ENCODE results near the gene SEPTIN5. TPM values are rescaled to one million over a fixed set of nuclear protein-coding genes. Genes with fewer than 3 reads are reported as not detected.

Gene SEPTIN5
- total and polyA plus RNA-seq, 9 of the 15 experiments (the other 6 are each of a cell fraction or from before 2014, with no cell fraction given), result 0.03 to 195 (median 119) TPM

DNA sequence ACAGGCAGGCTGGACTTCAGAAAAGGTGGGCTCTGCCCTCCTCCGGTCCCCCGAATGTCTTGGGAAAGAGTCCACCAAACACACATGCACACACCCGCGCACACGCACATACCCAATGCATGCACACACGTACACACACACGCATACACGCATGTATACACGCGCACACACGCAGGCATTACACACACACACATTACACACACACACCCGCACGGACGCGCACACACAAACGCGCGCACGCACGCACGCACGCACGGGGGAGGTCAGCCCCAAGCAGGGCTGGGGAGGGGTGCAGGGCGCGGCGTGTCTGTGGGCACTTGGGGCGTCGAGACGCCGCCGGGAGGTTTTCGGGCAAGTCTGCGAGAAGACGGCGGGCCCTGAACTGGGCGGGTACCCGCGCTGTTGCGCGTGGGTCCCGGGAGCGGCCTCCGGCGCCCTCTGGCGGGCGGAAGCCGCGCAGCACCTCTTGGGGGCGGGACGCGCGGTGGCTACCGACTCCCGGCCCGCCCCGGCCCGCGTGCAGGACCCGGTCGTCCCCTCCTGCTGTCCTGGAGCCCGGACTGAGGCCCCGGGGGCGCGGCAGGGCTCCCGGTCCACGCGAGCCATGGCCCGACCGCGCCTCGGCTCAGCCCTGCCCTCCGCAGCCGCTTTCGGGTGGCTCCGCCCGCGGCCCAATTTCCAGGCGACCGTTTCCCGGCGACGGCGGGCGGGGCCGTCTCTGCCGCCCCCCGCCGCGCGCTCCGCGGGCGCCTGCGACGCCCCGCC, 3.6 kb downstream of the SEPTIN5 start (continued):
- TF ChIP-seq, protein P1, sequence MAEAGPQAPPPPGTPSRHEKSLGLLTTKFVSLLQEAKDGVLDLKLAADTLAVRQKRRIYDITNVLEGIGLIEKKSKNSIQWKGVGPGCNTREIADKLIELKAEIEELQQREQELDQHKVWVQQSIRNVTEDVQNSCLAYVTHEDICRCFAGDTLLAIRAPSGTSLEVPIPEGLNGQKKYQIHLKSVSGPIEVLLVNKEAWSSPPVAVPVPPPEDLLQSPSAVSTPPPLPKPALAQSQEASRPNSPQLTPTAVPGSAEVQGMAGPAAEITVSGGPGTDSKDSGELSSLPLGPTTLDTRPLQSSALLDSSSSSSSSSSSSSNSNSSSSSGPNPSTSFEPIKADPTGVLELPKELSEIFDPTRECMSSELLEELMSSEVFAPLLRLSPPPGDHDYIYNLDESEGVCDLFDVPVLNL (CRISPR knock-in tag; IDR thresholded peaks at IDR 0.05; ENCODE audit: low read depth), result no peak
- peak; percentile 47; the same call in 1 of the 2 replicates for TF ChIP-seq EP300 (IDR thresholded peaks at IDR 0.05; ENCODE audit: low read length)
- TF ChIP-seq, protein P2, sequence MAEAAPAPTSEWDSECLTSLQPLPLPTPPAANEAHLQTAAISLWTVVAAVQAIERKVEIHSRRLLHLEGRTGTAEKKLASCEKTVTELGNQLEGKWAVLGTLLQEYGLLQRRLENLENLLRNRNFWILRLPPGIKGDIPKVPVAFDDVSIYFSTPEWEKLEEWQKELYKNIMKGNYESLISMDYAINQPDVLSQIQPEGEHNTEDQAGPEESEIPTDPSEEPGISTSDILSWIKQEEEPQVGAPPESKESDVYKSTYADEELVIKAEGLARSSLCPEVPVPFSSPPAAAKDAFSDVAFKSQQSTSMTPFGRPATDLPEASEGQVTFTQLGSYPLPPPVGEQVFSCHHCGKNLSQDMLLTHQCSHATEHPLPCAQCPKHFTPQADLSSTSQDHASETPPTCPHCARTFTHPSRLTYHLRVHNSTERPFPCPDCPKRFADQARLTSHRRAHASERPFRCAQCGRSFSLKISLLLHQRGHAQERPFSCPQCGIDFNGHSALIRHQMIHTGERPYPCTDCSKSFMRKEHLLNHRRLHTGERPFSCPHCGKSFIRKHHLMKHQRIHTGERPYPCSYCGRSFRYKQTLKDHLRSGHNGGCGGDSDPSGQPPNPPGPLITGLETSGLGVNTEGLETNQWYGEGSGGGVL (CRISPR knock-in tag; IDR thresholded peaks at IDR 0.05), result no peak
- peak; percentile 69; the same call in 1 of the 2 replicates for TF ChIP-seq PHB2 (IDR thresholded peaks at IDR 0.05; ENCODE audit: low read depth)
- TF ChIP-seq, protein P3, sequence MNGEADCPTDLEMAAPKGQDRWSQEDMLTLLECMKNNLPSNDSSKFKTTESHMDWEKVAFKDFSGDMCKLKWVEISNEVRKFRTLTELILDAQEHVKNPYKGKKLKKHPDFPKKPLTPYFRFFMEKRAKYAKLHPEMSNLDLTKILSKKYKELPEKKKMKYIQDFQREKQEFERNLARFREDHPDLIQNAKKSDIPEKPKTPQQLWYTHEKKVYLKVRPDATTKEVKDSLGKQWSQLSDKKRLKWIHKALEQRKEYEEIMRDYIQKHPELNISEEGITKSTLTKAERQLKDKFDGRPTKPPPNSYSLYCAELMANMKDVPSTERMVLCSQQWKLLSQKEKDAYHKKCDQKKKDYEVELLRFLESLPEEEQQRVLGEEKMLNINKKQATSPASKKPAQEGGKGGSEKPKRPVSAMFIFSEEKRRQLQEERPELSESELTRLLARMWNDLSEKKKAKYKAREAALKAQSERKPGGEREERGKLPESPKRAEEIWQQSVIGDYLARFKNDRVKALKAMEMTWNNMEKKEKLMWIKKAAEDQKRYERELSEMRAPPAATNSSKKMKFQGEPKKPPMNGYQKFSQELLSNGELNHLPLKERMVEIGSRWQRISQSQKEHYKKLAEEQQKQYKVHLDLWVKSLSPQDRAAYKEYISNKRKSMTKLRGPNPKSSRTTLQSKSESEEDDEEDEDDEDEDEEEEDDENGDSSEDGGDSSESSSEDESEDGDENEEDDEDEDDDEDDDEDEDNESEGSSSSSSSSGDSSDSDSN (IDR thresholded peaks at IDR 0.05; ENCODE audit: borderline replicate concordance in 1 of 2, low read depth in 2 of 2, low read length in 2 of 2), result no peak
- TF ChIP-seq TCF7 (IDR thresholded peaks at IDR 0.05; ENCODE audit: borderline replicate concordance), result no peak
